GM06990 (cell line): ENCODE measurements around the gene RCOR1.

ENCODE experiments used
- DNase-seq: peaks from one replicate; pipeline ENCODE4 v3.0.0-alpha.2; 2011; ENCODE audit not compliant: insufficient read length; ENCODE audit errors: extremely low read depth
- H3K27me3 ChIP-seq: replicated peaks from 2 replicates; pipeline ENCODE4 v1.6.0; 2011; ENCODE audit warnings: low read length; ENCODE audit not compliant: control insufficient read depth, insufficient read depth
- H3K36me3 ChIP-seq: 2 replicates; pipeline ENCODE4 v1.5.1; 2011; ENCODE audit warnings: low read length; ENCODE audit not compliant: control insufficient read depth, insufficient read depth
- H3K4me3 ChIP-seq: replicated peaks from 2 replicates; pipeline ENCODE4 v1.5.1; 2011; ENCODE audit warnings: low read depth, mild to moderate bottlenecking, control low read depth, low read length
- CTCF ChIP-seq: IDR thresholded peaks from 2 replicates; pipeline ENCODE4 v1.5.1; 2011; ENCODE audit warnings: low read length, control low read depth, mild to moderate bottlenecking, inconsistent platforms; ENCODE audit not compliant: insufficient read depth, poor library complexity, severe bottlenecking

The RCOR1 gene

GRCh38 chr14:102678394-102678793 is 85.9 kb downstream of the RCOR1 start:
- H3K4me3 ChIP-seq = no peak overlapping the region
- H3K27me3 ChIP-seq = no peaks in the 10 kb centered on the region
- no peak for TF ChIP-seq CTCF

GRCh38 chr14:102683399-102684297 is 91.2 kb downstream of the RCOR1 start:
- no peak overlapping the region for H3K4me3 ChIP-seq
- no peak for DNase-seq
- H3K36me3 ChIP-seq = peaks cover 6% of the 10 kb centered on the region
- no peaks in the 10 kb centered on the region for H3K27me3 ChIP-seq
- no peak for TF ChIP-seq CTCF

More at GRCh38 chr14:102678394-102678793, 85.9 kb downstream of the RCOR1 start:
- H3K36me3 ChIP-seq = peaks cover 1% of the 10 kb centered on the region
- DNase-seq = no peak

- H3K36me3 ChIP-seq = peaks cover 6% of the 10 kb centered on the region
These were observed 91.8 kb downstream of the RCOR1 start for GRCh38 chr14:102684298-102684663.

DNA sequence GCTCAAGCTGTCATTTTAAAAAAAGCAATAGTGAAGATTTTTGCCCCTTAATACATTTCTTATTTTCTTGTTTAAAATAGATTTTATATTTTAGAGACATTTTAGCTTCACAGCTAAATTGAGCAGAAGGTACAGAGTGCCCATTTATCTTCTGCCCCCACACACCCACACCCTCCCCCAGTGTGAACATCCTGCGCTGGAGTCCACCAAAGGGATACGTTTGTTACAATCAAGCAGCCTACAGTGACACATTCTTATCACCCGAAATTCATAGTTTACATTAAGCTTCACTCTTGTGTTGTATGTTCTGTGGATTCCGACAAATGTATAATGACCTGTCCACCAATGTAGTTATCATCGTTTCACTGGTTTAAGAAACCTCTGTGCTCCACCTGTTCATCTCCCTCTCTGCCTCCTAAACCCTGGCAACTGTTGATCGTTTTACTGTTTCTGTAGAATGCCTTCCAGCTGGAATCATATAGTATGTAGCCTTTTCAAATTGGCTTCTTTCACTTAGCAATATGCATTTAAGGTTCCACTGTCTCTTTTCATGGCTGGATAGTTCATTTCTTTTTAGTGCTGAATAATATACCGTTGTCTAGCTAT is 93.8 kb downstream of the RCOR1 start:
- Histone ChIP-seq H3K27me3 (no peaks in the 10 kb centered on the region), H3K36me3 (peaks cover 6% of the 10 kb centered on the region), H3K4me3 (no peak overlapping the region)
- DNase-seq = no peak
- TF ChIP-seq CTCF = no peak

More at GRCh38 chr14:102684298-102684663, 91.8 kb downstream of the RCOR1 start:
- no peak for TF ChIP-seq CTCF
- no peak for DNase-seq
- Histone ChIP-seq H3K27me3 (no peaks in the 10 kb centered on the region), H3K4me3 (no peak overlapping the region)

DNA sequence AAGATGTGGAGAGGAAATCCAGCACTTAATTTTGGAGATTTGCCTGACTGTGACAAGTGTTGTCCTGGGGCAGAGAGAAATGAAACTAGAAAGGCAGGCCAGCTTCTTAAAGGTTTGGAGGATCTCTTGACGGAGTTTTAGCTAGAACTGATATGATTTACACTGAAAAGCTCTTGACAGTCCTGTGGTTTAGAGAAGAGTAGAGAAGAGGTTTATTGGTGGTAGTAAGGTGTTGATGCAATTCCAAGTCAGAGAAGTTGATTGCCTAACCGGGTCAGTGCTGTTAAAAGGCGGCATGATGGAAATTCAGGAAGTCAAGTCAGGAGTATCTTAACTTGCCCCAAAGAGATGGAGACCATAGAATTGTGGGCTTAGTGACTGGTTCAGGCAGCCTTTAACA is 95.8 kb downstream of the RCOR1 start:
- no peak for DNase-seq
- H3K27me3 ChIP-seq = no peaks in the 10 kb centered on the region

More for the DNA sequence above, 95.8 kb downstream of the RCOR1 start:
- TF ChIP-seq CTCF = no peak
- peaks cover 6% of the 10 kb centered on the region for H3K36me3 ChIP-seq
- H3K4me3 ChIP-seq = no peak overlapping the region
